WTC11 (cell line): ENCODE data around the gene GSN.

Source experiments
- ESRRA ChIP-seq: sonication (generic); formaldehyde crosslinking; IDR thresholded peaks from 2 replicates; pipeline ENCODE4 v1.8.1; 2022; ENCODE audit warnings: mild to moderate bottlenecking, missing genetic modification reagents, borderline replicate concordance
- FOXK1 ChIP-seq: sonication (generic); formaldehyde crosslinking; IDR thresholded peaks from 2 replicates; pipeline ENCODE4 v1.8.0; 2022; ENCODE audit warnings: mild to moderate bottlenecking, moderate library complexity, missing genetic modification reagents
- IRF2 ChIP-seq: sonication (generic); formaldehyde crosslinking; IDR thresholded peaks from 2 replicates; pipeline ENCODE4 v1.8.0; 2022; ENCODE audit warnings: low read depth, missing genetic modification reagents, borderline replicate concordance
- NFE2L1 ChIP-seq: sonication (generic); formaldehyde crosslinking; IDR thresholded peaks from 2 replicates; pipeline ENCODE4 v1.8.1; 2023; ENCODE audit warnings: missing genetic modification reagents
- OVOL2 ChIP-seq: fragments of 250-450 bp; sonication (Bioruptor Pico); IDR thresholded peaks from 2 replicates; pipeline ENCODE4 v1.9.0; 2021; ENCODE audit warnings: mild to moderate bottlenecking, borderline replicate concordance
- RELA ChIP-seq: sonication (generic); formaldehyde crosslinking; IDR thresholded peaks from 2 replicates; pipeline ENCODE4 v1.8.1; 2022; ENCODE audit warnings: missing genetic modification reagents, mild to moderate bottlenecking, borderline replicate concordance
- TP53 ChIP-seq: sonication (generic); formaldehyde crosslinking; IDR thresholded peaks from 2 replicates; pipeline ENCODE4 v1.8.1; 2023; ENCODE audit warnings: mild to moderate bottlenecking, missing genetic modification reagents
- ZNF317 ChIP-seq: sonication (generic); formaldehyde crosslinking; IDR thresholded peaks from 2 replicates; pipeline ENCODE4 v1.8.1; 2023; ENCODE audit warnings: low read depth, mild to moderate bottlenecking, moderate library complexity, missing genetic modification reagents, borderline replicate concordance
- TF ChIP-seq, protein P1 (sequence below): fragments of 200-600 bp; IDR thresholded peaks from 2 replicates; pipeline ENCODE4 v1.8.0; 2022; ENCODE audit warnings: antibody characterized with exemption
- TF ChIP-seq, protein P2 (sequence below): sonication (generic); formaldehyde crosslinking; IDR thresholded peaks from 2 replicates; pipeline ENCODE4 v1.8.1; 2023; ENCODE audit warnings: mild to moderate bottlenecking, missing genetic modification reagents, moderate library complexity
- TF ChIP-seq, protein P3 (sequence below): sonication (generic); formaldehyde crosslinking; IDR thresholded peaks from 2 replicates; pipeline ENCODE4 v1.8.1; 2023; ENCODE audit warnings: mild to moderate bottlenecking, missing genetic modification reagents

DNA sequence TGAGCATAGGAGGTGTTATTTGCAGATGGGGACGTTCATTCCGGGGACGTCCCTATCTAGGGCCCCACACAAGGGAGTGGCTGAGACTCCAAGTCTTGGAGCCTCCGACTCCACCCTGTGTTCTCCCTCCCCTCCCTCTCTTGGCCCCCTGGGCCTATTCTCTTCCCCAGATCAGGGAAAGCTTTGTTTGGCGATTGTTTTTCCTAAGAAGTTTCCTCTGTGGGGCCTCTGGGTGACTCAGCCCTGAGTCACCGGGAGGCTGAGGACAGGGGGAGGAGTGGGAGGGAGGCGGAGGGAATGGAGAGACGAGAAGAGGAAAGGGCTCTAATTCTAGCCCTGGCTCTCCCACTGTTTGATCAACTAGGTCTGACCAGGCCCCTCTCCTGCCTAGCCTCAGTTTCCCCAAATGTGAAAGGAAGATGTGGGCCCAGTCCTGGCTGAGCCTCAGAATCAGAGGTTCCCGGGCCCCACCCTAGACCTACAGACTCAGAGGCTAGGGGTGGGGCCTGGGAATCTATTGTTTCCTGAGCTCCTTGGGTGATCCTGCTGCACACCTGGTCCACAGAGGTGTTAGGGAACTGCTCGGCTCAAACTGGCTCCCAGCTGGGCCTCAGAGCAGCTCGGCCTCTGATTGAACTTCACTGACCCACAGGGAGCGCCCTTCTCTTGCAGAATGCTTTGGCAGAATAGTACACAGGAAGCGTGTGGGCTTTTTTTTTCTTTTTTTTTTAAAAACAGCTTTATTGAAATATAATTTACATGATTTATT lies 19.2 kb downstream of the GSN start:
- TF ChIP-seq, protein P1, sequence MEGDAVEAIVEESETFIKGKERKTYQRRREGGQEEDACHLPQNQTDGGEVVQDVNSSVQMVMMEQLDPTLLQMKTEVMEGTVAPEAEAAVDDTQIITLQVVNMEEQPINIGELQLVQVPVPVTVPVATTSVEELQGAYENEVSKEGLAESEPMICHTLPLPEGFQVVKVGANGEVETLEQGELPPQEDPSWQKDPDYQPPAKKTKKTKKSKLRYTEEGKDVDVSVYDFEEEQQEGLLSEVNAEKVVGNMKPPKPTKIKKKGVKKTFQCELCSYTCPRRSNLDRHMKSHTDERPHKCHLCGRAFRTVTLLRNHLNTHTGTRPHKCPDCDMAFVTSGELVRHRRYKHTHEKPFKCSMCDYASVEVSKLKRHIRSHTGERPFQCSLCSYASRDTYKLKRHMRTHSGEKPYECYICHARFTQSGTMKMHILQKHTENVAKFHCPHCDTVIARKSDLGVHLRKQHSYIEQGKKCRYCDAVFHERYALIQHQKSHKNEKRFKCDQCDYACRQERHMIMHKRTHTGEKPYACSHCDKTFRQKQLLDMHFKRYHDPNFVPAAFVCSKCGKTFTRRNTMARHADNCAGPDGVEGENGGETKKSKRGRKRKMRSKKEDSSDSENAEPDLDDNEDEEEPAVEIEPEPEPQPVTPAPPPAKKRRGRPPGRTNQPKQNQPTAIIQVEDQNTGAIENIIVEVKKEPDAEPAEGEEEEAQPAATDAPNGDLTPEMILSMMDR, result no peak
- TF ChIP-seq IRF2 (CRISPR knock-in tag), result no peak
- no peak for TF ChIP-seq FOXK1 (CRISPR knock-in tag)
- TF ChIP-seq OVOL2 (CRISPR knock-in tag), result no peak
- TF ChIP-seq, protein P2, sequence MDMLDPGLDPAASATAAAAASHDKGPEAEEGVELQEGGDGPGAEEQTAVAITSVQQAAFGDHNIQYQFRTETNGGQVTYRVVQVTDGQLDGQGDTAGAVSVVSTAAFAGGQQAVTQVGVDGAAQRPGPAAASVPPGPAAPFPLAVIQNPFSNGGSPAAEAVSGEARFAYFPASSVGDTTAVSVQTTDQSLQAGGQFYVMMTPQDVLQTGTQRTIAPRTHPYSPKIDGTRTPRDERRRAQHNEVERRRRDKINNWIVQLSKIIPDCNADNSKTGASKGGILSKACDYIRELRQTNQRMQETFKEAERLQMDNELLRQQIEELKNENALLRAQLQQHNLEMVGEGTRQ (CRISPR knock-in tag), result no peak
- no peak for TF ChIP-seq TP53 (CRISPR knock-in tag)
- no peak for TF ChIP-seq RELA (CRISPR knock-in tag)
- no peak for TF ChIP-seq ZNF317 (CRISPR knock-in tag)
- TF ChIP-seq ESRRA, result no peak
- TF ChIP-seq, protein P3, sequence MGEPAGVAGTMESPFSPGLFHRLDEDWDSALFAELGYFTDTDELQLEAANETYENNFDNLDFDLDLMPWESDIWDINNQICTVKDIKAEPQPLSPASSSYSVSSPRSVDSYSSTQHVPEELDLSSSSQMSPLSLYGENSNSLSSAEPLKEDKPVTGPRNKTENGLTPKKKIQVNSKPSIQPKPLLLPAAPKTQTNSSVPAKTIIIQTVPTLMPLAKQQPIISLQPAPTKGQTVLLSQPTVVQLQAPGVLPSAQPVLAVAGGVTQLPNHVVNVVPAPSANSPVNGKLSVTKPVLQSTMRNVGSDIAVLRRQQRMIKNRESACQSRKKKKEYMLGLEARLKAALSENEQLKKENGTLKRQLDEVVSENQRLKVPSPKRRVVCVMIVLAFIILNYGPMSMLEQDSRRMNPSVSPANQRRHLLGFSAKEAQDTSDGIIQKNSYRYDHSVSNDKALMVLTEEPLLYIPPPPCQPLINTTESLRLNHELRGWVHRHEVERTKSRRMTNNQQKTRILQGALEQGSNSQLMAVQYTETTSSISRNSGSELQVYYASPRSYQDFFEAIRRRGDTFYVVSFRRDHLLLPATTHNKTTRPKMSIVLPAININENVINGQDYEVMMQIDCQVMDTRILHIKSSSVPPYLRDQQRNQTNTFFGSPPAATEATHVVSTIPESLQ, result no peak
- TF ChIP-seq NFE2L1 (CRISPR knock-in tag), result no peak
